Coronary artery (tissue), 2 donors: Measurements from ENCODE around the gene FAM168A.

Experiments used
- DNase-seq: peaks from one replicate; pipeline ENCODE4 v3.0.0-alpha.2; 2017; ENCODE audit warnings: low spot score
- H3K27ac ChIP-seq, 2 donors: fragments of 200-600 bp; sonication (generic); one replicate each; pipeline ENCODE4 v1.5.1; 2016 to 2019
- H3K4me3 ChIP-seq: fragments of 200-600 bp; sonication (generic); 2 replicates; pipeline ENCODE4 v1.5.1; 2016; ENCODE audit warnings: mild to moderate bottlenecking, moderate library complexity
- CTCF ChIP-seq: fragments of 200-600 bp; sonication (generic); IDR thresholded peaks from one replicate; pipeline ENCODE4 v1.5.1; 2019; ENCODE audit warnings: antibody characterized with exemption

FAM168A gene

GRCh38 chr11:73380331-73380730 is 217.6 kb downstream of the FAM168A start:
- TF ChIP-seq CTCF: no peak
- no peak for DNase-seq
- Histone ChIP-seq H3K4me3 (no peak overlapping the region), H3K27ac (peak overlapping the region in 1 of 2 donors; percentile 49)

DNA sequence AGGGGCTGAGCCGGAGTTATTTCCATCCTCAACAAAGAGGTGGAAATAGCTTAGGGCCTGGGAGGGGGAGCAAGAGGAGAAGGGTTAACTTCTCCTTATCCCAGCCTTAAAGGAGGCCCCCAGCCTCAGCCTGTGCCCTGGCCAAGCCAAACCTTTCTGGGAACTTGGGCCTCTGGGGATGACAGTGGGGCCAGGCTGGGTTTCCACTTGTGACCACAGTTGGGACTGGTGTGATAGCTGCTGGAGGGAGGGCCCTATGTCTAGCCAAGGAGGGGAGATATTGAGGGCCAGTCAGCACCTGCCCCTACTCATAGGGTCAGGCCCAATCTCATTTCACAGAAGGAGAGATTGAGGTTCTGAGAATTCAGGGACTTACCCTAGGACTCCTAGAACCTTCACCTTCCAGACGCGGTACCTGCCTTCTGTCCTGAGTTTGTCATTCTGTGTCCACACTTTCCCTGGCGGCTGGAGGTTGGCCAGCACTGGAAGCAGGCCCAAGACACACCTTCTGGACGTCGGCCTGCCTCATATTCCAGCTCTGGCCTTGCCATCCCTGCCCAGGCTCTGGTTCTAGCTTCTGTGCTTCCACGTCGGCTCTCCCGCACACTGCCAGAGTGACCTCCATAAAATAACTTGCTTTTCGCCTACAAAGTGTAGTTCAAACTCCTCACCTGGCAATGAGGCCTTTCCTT is 218.6 kb downstream of the FAM168A start:
- Histone ChIP-seq H3K27ac (peak overlapping the region in 1 of 2 donors; percentile 16), H3K4me3 (no peak overlapping the region)
- no peak for DNase-seq
- TF ChIP-seq CTCF: no peak

DNA sequence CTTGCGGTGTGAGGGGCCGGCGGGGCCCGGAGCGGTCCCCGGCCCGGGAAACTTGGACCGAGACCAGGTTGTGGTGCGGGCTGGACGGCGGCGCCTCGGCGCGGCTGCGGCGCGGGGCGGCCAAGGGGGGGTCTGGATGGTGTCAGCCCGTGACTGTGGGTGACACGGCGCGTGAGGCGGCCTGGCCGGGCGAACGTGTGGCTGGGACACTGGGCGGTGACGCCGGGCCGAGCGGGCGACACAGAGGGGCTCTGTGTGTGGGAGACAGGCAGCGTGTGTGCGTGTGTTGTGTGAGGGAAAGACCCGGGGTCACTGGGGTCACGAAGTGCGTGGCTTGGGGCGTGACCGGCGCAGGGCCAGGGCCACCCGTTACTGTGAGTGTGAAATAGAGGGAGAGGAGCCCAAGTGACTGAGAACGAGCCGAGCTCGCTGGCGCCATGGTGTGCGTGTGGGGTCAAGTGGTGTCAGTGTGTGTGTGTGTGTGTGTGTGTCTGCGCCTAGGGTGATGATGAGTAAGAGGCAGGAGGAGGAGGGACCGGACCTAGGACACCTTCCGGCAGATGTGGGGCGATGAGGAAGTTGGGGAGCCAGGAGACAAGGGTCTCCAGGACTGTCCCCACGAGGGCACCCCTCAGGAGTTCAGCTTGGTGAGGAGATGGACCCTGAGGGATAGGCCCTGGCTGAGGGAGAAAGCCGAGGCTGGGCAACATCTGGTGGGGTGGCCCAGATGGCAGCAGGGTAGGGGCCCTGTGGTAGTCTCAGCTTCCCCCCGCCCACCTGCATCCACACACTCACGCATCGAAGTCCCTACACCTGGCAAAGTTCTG is 220.9 kb downstream of the FAM168A start:
- peak overlapping the region; percentile 73 to 90 for H3K27ac ChIP-seq
- H3K4me3 ChIP-seq: peak overlapping the region; percentile 91
- DNase-seq: peak; percentile 85
- no peak for TF ChIP-seq CTCF

- peak within 1 kb of the TSS; percentile 73 to 90 for H3K27ac ChIP-seq
- TF ChIP-seq CTCF: peak; percentile 95
- peak within 1 kb of the TSS; percentile 91 for H3K4me3 ChIP-seq
- peak; percentile 92 for DNase-seq
Measured at GRCh38 chr11:73376160-73376802, 221.6 kb downstream of the FAM168A start, which contains the start of gene RELT. TSS of gene RELT (plus strand) at chr11:73376399. CDS start at chr11:73389137, 12,738 bp downstream.

GRCh38 chr11:73375830-73376159 is 222.1 kb downstream of the FAM168A start:
- Histone ChIP-seq H3K27ac (peak overlapping the region; percentile 73 to 90), H3K4me3 (peak overlapping the region; percentile 91)
- no peak for DNase-seq
- TF ChIP-seq CTCF: no peak

DNA sequence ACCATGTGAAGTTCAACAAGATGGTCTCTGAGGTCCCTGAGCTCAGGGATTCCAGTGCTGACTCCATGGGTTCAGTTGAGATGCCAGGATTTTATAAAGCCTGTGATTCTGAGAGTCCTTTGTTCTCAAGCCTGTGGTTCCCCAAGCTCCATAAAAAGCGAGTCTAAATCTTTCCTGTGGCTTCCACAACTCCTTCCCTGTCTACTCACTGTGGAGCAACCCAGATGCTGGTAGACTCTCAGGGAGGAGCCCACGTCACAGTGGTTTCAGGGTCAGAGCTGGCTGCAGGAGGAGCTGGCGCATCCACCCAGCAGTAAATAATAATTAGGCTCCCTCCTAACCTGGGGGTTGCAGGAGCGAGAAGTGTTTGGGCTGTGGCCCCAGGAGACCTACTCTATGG is 223.8 kb downstream of the FAM168A start:
- Histone ChIP-seq H3K4me3 (no peak overlapping the region), H3K27ac (no peak overlapping the region)
- TF ChIP-seq CTCF: no peak
- no peak for DNase-seq
